HepG2 (cell line): Measurements from ENCODE around the gene ACTL6A. TPM values are rescaled to one million over a fixed set of nuclear protein-coding genes. Genes with fewer than 3 reads are reported as not detected.
A peak's percentile ranks its signal among the peaks of the same experiment; 100 is the strongest.

Experiments used
- ARNT2 ChIP-seq: sonication (generic); formaldehyde crosslinking; IDR thresholded peaks from 2 replicates; pipeline ENCODE4 v1.8.0; 2022; ENCODE audit warnings: mild to moderate bottlenecking, low read depth, missing genetic modification reagents, moderate library complexity
- ATF5 ChIP-seq: sonication (generic); formaldehyde crosslinking; IDR thresholded peaks from 2 replicates; pipeline ENCODE4 v1.4.0; 2020; ENCODE audit warnings: mild to moderate bottlenecking, low read depth, missing genetic modification reagents
- CBX1 ChIP-seq: IDR thresholded peaks from one replicate; pipeline ENCODE4 v1.6.1; 2016; ENCODE audit warnings: antibody characterized with exemption, low read depth
- CC2D1A ChIP-seq: sonication (generic); formaldehyde crosslinking; IDR thresholded peaks from 2 replicates; pipeline ENCODE4 v1.8.1; 2023; ENCODE audit warnings: mild to moderate bottlenecking, missing genetic modification reagents
- DMTF1 ChIP-seq: sonication (generic); formaldehyde crosslinking; IDR thresholded peaks from 2 replicates; pipeline ENCODE4 v1.4.0; 2020; ENCODE audit warnings: mild to moderate bottlenecking, missing genetic modification reagents
- GABPA ChIP-seq, 2 experiments: IDR thresholded peaks; 2 replicates each; pipeline ENCODE4 v1.6.1; 2011 to 2016; ENCODE audit warnings: low read depth in 2 of 2, low read length in 1 of 2, missing biosample characterization in 1 of 2, missing genetic modification characterization in 1 of 2
- HNRNPUL1 ChIP-seq: fragments of 200-400 bp; formaldehyde crosslinking; IDR thresholded peaks from 2 replicates; pipeline ENCODE4 v1.6.1; 2017; ENCODE audit warnings: low read depth, mild to moderate bottlenecking, low read length, moderate library complexity
- ISX ChIP-seq: sonication (generic); formaldehyde crosslinking; conservative IDR thresholded peaks from 2 replicates; pipeline ENCODE4 v1.5.0; 2020; ENCODE audit warnings: missing genetic modification reagents
- KDM4B ChIP-seq: sonication (generic); formaldehyde crosslinking; IDR thresholded peaks from 2 replicates; pipeline ENCODE4 v1.4.0; 2020; ENCODE audit warnings: missing genetic modification reagents
- NONO ChIP-seq, 2 experiments: fragments of 450-650 bp in 1 of 2; sonication (generic) in 1 of 2; formaldehyde crosslinking in 1 of 2; IDR thresholded peaks in 1 of 2; conservative IDR thresholded peaks in 1 of 2; 2 replicates each; pipeline versions ENCODE4 v1.6.1 to v1.8.0; 2017 to 2022; ENCODE audit warnings: mild to moderate bottlenecking in 1 of 2, missing genetic modification reagents in 1 of 2, moderate library complexity in 1 of 2
- RAD51 ChIP-seq: fragments of 450-650 bp; IDR thresholded peaks from 2 replicates; pipeline ENCODE4 v1.6.1; 2016; ENCODE audit warnings: borderline replicate concordance
- REXO4 ChIP-seq: sonication (generic); formaldehyde crosslinking; IDR thresholded peaks from 2 replicates; pipeline ENCODE4 v1.8.0; 2022; ENCODE audit warnings: missing genetic modification reagents, mild to moderate bottlenecking, borderline replicate concordance
- SMARCC2 ChIP-seq: fragments of 450-650 bp; IDR thresholded peaks from 2 replicates; pipeline ENCODE4 v1.6.1; 2017; ENCODE audit warnings: antibody characterized with exemption, mild to moderate bottlenecking
- SNAPC2 ChIP-seq: sonication (generic); formaldehyde crosslinking; IDR thresholded peaks from 2 replicates; pipeline ENCODE4 v1.8.1; 2022; ENCODE audit warnings: mild to moderate bottlenecking, missing genetic modification reagents
- TEAD2 ChIP-seq: sonication (generic); formaldehyde crosslinking; IDR thresholded peaks from 2 replicates; pipeline ENCODE4 v1.9.0; 2021; ENCODE audit warnings: missing genetic modification reagents
- ZNF224 ChIP-seq: sonication (generic); formaldehyde crosslinking; IDR thresholded peaks from 2 replicates; pipeline ENCODE4 v1.5.0; 2020; ENCODE audit warnings: mild to moderate bottlenecking, missing genetic modification reagents
- ZNF329 ChIP-seq: sonication (generic); formaldehyde crosslinking; IDR thresholded peaks from 2 replicates; pipeline ENCODE4 v1.9.0; 2021; ENCODE audit warnings: low read depth, mild to moderate bottlenecking, missing genetic modification reagents
- ZNF331 ChIP-seq: sonication (generic); formaldehyde crosslinking; IDR thresholded peaks from 2 replicates; pipeline ENCODE4 v1.4.0; 2020; ENCODE audit warnings: missing genetic modification reagents
- ZNF333 ChIP-seq: sonication (generic); formaldehyde crosslinking; IDR thresholded peaks from 2 replicates; pipeline ENCODE4 v1.4.0; 2020; ENCODE audit warnings: mild to moderate bottlenecking, missing genetic modification reagents, borderline replicate concordance
- ZNF672 ChIP-seq: sonication (generic); formaldehyde crosslinking; IDR thresholded peaks from 2 replicates; pipeline ENCODE4 v1.8.1; 2022; ENCODE audit warnings: missing genetic modification reagents
- ZNF878 ChIP-seq: sonication (generic); formaldehyde crosslinking; IDR thresholded peaks from 2 replicates; pipeline ENCODE4 v1.8.1; 2023; ENCODE audit warnings: mild to moderate bottlenecking, missing genetic modification reagents, moderate library complexity
- ZNF879 ChIP-seq: sonication (generic); formaldehyde crosslinking; IDR thresholded peaks from 2 replicates; pipeline ENCODE4 v1.8.1; 2023; ENCODE audit warnings: missing genetic modification reagents
- ZNF883 ChIP-seq: sonication (generic); formaldehyde crosslinking; IDR thresholded peaks from 2 replicates; pipeline ENCODE4 v1.5.1; 2020; ENCODE audit warnings: mild to moderate bottlenecking, missing genetic modification reagents; ENCODE audit errors: not compliant biosample characterization
- polyA plus RNA-seq, 8 experiments: library from polyadenylated mRNA; depleted of rRNA in 3 of 8; stranded (reverse) in 7 of 8; unstranded in 1 of 8; fragments of >200 nt; fragmentation: Illumina TruSeq in 4 of 8; extraction: Trizol in 4 of 8; gene quantifications; 2 replicates each; pipeline versions ENCODE4 v1.2.1 to v1.2.3, GENCODE V29; 2011 to 2016; ENCODE audit warnings: low read depth in 4 of 8, missing spikeins in 1 of 8, mixed read lengths in 1 of 8; ENCODE audit not compliant: insufficient read depth in 1 of 8
- total RNA-seq, 5 experiments: library from RNA; depleted of rRNA; stranded (reverse); fragments of >200 nt; fragmentation: Illumina TruSeq; extraction: Trizol; gene quantifications; 2 replicates each; pipeline ENCODE4 v1.2.3, GENCODE V29; 2016; ENCODE audit warnings: low read depth in 1 of 5
- TF ChIP-seq, protein P1 (sequence below): sonication (generic); formaldehyde crosslinking; IDR thresholded peaks from 2 replicates; pipeline ENCODE4 v1.8.0; 2022; ENCODE audit warnings: mild to moderate bottlenecking, missing genetic modification reagents
- TF ChIP-seq, protein P2 (sequence below): sonication (generic); formaldehyde crosslinking; IDR thresholded peaks from 2 replicates; pipeline ENCODE4 v1.9.0; 2022; ENCODE audit warnings: low read depth, missing genetic modification reagents

ACTL6A gene
- total and polyA plus RNA-seq, 2 of the 13 experiments (the other 11 are each of a cell fraction or from before 2014, with no cell fraction given) = 58.1 to 84.1 TPM

DNA sequence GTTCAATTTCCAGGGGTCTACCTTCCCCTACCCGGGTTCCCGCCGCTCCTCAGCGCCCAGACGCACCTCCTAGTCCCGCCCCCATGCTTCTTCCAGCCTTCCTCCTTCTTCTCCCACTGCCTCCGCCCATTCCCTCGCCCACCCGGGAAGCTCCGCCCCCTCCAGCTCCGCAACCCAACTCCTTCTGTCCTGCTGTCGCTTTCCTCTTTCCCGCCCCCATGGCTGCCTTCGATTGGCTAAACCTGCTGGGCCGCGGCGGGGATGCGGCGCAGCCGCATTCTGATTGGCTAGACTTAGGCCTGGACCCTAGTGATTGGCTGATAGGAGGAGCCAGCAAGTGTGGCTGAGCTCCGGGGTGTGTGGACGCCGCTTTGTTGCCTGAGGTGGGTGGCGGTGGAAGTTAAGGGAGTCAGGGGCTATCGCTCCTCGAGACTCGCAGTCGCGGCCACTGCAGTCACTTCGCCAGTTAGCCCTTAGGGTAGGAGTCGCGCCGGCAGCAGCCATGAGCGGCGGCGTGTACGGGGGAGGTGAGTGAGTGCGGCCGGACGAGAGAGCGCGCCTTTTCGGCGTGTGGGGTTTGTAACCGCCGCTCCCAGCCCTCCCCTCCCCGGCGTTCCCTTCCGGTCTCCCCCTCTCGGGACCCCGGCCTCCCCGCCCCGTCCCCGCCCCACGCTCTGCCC is at the start of gene ACTL6A (continued):
- TF ChIP-seq NONO (IDR thresholded peaks at IDR 0.05) (no peak), NONO (CRISPR knock-in tag; conservative IDR thresholded peaks at IDR 0.05) (peak; percentile 60), CBX1 (peak; percentile 65), ZNF331 (CRISPR knock-in tag) (peak; percentile 41; the same call in 1 of the 2 replicates), RAD51 (no peak), ARNT2 (CRISPR knock-in tag) (peak; percentile 45; the same call in 1 of the 2 replicates), GABPA (IDR thresholded peaks at IDR 0.05; ENCODE audit: low read depth, low read length) (peak; percentile 43), GABPA (CRISPR knock-in tag; IDR thresholded peaks at IDR 0.05; ENCODE audit: low read depth) (peak; percentile 81), ISX (CRISPR knock-in tag) (no peak), ATF5 (CRISPR knock-in tag) (no peak), ZNF879 (CRISPR knock-in tag) (no peak), SMARCC2 (no peak), KDM4B (CRISPR knock-in tag) (peak; percentile 56; the same call in 1 of the 2 replicates), ZNF224 (CRISPR knock-in tag) (no peak), ZNF329 (CRISPR knock-in tag) (no peak), SNAPC2 (CRISPR knock-in tag) (no peak), ZNF878 (CRISPR knock-in tag) (no peak), ZNF883 (CRISPR knock-in tag) (peak; percentile 31), REXO4 (CRISPR knock-in tag) (no peak), ZNF333 (CRISPR knock-in tag) (no peak), HNRNPUL1 (no peak), DMTF1 (CRISPR knock-in tag) (no peak), ZNF672 (no peak), CC2D1A (CRISPR knock-in tag) (no peak), TEAD2 (no peak)
- TF ChIP-seq, protein P1, sequence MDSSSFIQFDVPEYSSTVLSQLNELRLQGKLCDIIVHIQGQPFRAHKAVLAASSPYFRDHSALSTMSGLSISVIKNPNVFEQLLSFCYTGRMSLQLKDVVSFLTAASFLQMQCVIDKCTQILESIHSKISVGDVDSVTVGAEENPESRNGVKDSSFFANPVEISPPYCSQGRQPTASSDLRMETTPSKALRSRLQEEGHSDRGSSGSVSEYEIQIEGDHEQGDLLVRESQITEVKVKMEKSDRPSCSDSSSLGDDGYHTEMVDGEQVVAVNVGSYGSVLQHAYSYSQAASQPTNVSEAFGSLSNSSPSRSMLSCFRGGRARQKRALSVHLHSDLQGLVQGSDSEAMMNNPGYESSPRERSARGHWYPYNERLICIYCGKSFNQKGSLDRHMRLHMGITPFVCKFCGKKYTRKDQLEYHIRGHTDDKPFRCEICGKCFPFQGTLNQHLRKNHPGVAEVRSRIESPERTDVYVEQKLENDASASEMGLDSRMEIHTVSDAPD (CRISPR knock-in tag) = no peak
- TF ChIP-seq, protein P2, sequence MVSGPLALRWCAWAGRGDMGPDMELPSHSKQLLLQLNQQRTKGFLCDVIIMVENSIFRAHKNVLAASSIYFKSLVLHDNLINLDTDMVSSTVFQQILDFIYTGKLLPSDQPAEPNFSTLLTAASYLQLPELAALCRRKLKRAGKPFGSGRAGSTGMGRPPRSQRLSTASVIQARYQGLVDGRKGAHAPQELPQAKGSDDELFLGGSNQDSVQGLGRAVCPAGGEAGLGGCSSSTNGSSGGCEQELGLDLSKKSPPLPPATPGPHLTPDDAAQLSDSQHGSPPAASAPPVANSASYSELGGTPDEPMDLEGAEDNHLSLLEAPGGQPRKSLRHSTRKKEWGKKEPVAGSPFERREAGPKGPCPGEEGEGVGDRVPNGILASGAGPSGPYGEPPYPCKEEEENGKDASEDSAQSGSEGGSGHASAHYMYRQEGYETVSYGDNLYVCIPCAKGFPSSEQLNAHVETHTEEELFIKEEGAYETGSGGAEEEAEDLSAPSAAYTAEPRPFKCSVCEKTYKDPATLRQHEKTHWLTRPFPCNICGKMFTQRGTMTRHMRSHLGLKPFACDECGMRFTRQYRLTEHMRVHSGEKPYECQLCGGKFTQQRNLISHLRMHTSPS (CRISPR knock-in tag) = no peak
